HepG2 (cell line): ENCODE results near the gene PLEKHG4B. TPM values are rescaled to one million over a fixed set of nuclear protein-coding genes. Genes with fewer than 3 reads are reported as not detected.

ENCODE experiments used
- ERF ChIP-seq: IDR thresholded peaks from 2 replicates; pipeline ENCODE4 v1.6.1; 2018; ENCODE audit warnings: missing biosample characterization, missing genetic modification reagents
- FOXJ3 ChIP-seq: sonication (generic); formaldehyde crosslinking; IDR thresholded peaks from 2 replicates; pipeline ENCODE4 v1.4.0; 2020; ENCODE audit warnings: missing genetic modification reagents, mild to moderate bottlenecking, borderline replicate concordance
- RNF2 ChIP-seq: fragments of 450-650 bp; conservative IDR thresholded peaks from 2 replicates; pipeline ENCODE4 v1.6.1; 2016; ENCODE audit warnings: low read depth
- SSRP1 ChIP-seq: IDR thresholded peaks from 2 replicates; pipeline ENCODE4 v1.6.1; 2016; ENCODE audit warnings: control low read depth
- TAF15 ChIP-seq: fragments of 200-400 bp; formaldehyde crosslinking; IDR thresholded peaks from one replicate; pipeline ENCODE4 v1.6.1; 2018; ENCODE audit warnings: mild to moderate bottlenecking, low read depth, low read length; ENCODE audit not compliant: poor library complexity, severe bottlenecking
- ZBTB7B ChIP-seq: sonication (generic); formaldehyde crosslinking; IDR thresholded peaks from 2 replicates; pipeline ENCODE4 v1.4.0; 2020; ENCODE audit warnings: missing genetic modification reagents
- ZNF263 ChIP-seq: sonication (generic); formaldehyde crosslinking; IDR thresholded peaks from 2 replicates; pipeline ENCODE4 v1.4.0; 2020; ENCODE audit warnings: missing genetic modification reagents
- ZNF543 ChIP-seq: sonication (generic); formaldehyde crosslinking; IDR thresholded peaks from 2 replicates; pipeline ENCODE4 v1.4.0; 2020; ENCODE audit warnings: mild to moderate bottlenecking, missing genetic modification reagents
- ZNF670 ChIP-seq: sonication (generic); formaldehyde crosslinking; IDR thresholded peaks from 2 replicates; pipeline ENCODE4 v1.8.0; 2022; ENCODE audit warnings: mild to moderate bottlenecking, missing genetic modification reagents, borderline replicate concordance
- polyA plus RNA-seq, 8 experiments: library from polyadenylated mRNA; depleted of rRNA in 3 of 8; stranded (reverse) in 7 of 8; unstranded in 1 of 8; fragments of >200 nt; fragmentation: Illumina TruSeq in 4 of 8; extraction: Trizol in 4 of 8; gene quantifications; 2 replicates each; pipeline versions ENCODE4 v1.2.1 to v1.2.3, GENCODE V29; 2011 to 2016; ENCODE audit warnings: low read depth in 4 of 8, missing spikeins in 1 of 8, mixed read lengths in 1 of 8; ENCODE audit not compliant: insufficient read depth in 1 of 8
- total RNA-seq, 5 experiments: library from RNA; depleted of rRNA; stranded (reverse); fragments of >200 nt; fragmentation: Illumina TruSeq; extraction: Trizol; gene quantifications; 2 replicates each; pipeline ENCODE4 v1.2.3, GENCODE V29; 2016; ENCODE audit warnings: low read depth in 1 of 5
- TF ChIP-seq, protein P1 (sequence below): sonication (generic); formaldehyde crosslinking; IDR thresholded peaks from 2 replicates; pipeline ENCODE4 v1.4.0; 2020; ENCODE audit warnings: missing genetic modification reagents, borderline replicate concordance
- TF ChIP-seq, protein P2 (sequence below): IDR thresholded peaks from 2 replicates; pipeline ENCODE4 v1.6.1; 2012; ENCODE audit warnings: low read depth, low read length, improper control_type of control experiment
- TF ChIP-seq, protein P3 (sequence below): IDR thresholded peaks from 2 replicates; pipeline ENCODE4 v1.6.1; 2012; ENCODE audit warnings: low read length, improper control_type of control experiment
- TF ChIP-seq, protein P4 (sequence below), 2 experiments: IDR thresholded peaks; 2 replicates each; pipeline ENCODE4 v1.6.1; 2011 to 2012; ENCODE audit warnings: low read length in 2 of 2, borderline replicate concordance in 1 of 2, low read depth in 1 of 2, mild to moderate bottlenecking in 1 of 2, moderate library complexity in 1 of 2

Gene PLEKHG4B
- total and polyA plus RNA-seq, 2 of the 13 experiments (the other 11 are each of a cell fraction or from before 2014, with no cell fraction given) = 0.09 TPM; not detected in 1

DNA sequence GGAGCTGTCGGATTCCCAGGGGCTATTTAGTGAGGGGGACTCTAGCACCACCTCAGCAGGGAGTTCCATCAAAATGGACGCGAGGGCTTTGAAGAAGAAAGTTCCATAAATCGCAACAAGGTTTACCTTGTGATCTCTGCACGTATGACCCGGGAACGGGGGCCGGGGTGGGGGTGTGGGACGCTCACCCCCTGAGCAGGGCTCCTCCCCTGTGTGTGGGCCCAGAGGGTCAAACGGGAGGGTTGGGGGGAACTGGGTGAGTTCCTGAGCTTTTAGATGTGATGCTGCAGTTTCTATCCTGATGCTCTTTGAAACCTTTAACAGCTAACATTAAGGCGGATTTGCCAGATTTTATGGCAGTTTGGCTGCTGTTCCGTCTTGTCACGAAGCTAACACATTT, 80.5 kb downstream of the PLEKHG4B start (continued):
- TF ChIP-seq SSRP1 (CRISPR knock-in tag) = no peak
- no peak for TF ChIP-seq ZNF543 (CRISPR knock-in tag)
- no peak for TF ChIP-seq ERF (CRISPR knock-in tag)
- TF ChIP-seq, protein P1, sequence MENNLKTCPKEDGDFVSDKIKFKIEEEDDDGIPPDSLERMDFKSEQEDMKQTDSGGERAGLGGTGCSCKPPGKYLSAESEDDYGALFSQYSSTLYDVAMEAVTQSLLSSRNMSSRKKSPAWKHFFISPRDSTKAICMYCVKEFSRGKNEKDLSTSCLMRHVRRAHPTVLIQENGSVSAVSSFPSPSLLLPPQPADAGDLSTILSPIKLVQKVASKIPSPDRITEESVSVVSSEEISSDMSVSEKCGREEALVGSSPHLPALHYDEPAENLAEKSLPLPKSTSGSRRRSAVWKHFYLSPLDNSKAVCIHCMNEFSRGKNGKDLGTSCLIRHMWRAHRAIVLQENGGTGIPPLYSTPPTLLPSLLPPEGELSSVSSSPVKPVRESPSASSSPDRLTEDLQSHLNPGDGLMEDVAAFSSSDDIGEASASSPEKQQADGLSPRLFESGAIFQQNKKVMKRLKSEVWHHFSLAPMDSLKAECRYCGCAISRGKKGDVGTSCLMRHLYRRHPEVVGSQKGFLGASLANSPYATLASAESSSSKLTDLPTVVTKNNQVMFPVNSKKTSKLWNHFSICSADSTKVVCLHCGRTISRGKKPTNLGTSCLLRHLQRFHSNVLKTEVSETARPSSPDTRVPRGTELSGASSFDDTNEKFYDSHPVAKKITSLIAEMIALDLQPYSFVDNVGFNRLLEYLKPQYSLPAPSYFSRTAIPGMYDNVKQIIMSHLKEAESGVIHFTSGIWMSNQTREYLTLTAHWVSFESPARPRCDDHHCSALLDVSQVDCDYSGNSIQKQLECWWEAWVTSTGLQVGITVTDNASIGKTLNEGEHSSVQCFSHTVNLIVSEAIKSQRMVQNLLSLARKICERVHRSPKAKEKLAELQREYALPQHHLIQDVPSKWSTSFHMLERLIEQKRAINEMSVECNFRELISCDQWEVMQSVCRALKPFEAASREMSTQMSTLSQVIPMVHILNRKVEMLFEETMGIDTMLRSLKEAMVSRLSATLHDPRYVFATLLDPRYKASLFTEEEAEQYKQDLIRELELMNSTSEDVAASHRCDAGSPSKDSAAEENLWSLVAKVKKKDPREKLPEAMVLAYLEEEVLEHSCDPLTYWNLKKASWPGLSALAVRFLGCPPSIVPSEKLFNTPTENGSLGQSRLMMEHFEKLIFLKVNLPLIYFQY (CRISPR knock-in tag) = no peak
- TF ChIP-seq, protein P2, sequence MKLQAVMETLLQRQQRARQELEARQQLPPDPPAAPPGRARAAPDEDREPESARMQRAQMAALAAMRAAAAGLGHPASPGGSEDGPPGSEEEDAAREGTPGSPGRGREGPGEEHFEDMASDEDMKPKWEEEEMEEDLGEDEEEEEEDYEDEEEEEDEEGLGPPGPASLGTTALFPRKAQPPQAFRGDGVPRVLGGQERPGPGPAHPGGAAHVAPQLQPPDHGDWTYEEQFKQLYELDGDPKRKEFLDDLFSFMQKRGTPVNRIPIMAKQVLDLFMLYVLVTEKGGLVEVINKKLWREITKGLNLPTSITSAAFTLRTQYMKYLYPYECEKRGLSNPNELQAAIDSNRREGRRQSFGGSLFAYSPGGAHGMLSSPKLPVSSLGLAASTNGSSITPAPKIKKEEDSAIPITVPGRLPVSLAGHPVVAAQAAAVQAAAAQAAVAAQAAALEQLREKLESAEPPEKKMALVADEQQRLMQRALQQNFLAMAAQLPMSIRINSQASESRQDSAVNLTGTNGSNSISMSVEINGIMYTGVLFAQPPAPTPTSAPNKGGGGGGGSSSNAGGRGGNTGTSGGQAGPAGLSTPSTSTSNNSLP = no peak
- TF ChIP-seq ZNF670 (CRISPR knock-in tag) = no peak
- TF ChIP-seq, protein P3, sequence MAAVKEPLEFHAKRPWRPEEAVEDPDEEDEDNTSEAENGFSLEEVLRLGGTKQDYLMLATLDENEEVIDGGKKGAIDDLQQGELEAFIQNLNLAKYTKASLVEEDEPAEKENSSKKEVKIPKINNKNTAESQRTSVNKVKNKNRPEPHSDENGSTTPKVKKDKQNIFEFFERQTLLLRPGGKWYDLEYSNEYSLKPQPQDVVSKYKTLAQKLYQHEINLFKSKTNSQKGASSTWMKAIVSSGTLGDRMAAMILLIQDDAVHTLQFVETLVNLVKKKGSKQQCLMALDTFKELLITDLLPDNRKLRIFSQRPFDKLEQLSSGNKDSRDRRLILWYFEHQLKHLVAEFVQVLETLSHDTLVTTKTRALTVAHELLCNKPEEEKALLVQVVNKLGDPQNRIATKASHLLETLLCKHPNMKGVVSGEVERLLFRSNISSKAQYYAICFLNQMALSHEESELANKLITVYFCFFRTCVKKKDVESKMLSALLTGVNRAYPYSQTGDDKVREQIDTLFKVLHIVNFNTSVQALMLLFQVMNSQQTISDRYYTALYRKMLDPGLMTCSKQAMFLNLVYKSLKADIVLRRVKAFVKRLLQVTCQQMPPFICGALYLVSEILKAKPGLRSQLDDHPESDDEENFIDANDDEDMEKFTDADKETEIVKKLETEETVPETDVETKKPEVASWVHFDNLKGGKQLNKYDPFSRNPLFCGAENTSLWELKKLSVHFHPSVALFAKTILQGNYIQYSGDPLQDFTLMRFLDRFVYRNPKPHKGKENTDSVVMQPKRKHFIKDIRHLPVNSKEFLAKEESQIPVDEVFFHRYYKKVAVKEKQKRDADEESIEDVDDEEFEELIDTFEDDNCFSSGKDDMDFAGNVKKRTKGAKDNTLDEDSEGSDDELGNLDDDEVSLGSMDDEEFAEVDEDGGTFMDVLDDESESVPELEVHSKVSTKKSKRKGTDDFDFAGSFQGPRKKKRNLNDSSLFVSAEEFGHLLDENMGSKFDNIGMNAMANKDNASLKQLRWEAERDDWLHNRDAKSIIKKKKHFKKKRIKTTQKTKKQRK = no peak
- no peak for TF ChIP-seq ZBTB7B
- no peak for TF ChIP-seq ZNF263
- TF ChIP-seq FOXJ3 = no peak
- TF ChIP-seq, protein P4, sequence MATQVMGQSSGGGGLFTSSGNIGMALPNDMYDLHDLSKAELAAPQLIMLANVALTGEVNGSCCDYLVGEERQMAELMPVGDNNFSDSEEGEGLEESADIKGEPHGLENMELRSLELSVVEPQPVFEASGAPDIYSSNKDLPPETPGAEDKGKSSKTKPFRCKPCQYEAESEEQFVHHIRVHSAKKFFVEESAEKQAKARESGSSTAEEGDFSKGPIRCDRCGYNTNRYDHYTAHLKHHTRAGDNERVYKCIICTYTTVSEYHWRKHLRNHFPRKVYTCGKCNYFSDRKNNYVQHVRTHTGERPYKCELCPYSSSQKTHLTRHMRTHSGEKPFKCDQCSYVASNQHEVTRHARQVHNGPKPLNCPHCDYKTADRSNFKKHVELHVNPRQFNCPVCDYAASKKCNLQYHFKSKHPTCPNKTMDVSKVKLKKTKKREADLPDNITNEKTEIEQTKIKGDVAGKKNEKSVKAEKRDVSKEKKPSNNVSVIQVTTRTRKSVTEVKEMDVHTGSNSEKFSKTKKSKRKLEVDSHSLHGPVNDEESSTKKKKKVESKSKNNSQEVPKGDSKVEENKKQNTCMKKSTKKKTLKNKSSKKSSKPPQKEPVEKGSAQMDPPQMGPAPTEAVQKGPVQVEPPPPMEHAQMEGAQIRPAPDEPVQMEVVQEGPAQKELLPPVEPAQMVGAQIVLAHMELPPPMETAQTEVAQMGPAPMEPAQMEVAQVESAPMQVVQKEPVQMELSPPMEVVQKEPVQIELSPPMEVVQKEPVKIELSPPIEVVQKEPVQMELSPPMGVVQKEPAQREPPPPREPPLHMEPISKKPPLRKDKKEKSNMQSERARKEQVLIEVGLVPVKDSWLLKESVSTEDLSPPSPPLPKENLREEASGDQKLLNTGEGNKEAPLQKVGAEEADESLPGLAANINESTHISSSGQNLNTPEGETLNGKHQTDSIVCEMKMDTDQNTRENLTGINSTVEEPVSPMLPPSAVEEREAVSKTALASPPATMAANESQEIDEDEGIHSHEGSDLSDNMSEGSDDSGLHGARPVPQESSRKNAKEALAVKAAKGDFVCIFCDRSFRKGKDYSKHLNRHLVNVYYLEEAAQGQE (IDR thresholded peaks at IDR 0.05; ENCODE audit: borderline replicate concordance in 1 of 2, low read depth in 1 of 2, low read length in 2 of 2) = no peak
- TF ChIP-seq RNF2 = no peak
- no peak for TF ChIP-seq TAF15
